Pancreas (tissue), 10 donors: Measurements from ENCODE around the gene TPP1. TPM values are rescaled to one million over a fixed set of nuclear protein-coding genes. Genes with fewer than 3 reads are reported as not detected.

Source experiments
- ATAC-seq, 4 donors: fragments of 200-7000 bp; cut with Tn5 transposase; one replicate each; pipeline versions ENCODE4 v1.8.0 to v1.9.1; 2020; ENCODE audit warnings: mild to moderate bottlenecking in 4 of 4, moderate library complexity in 4 of 4
- DNase-seq, 6 donors: peaks; one replicate each; pipeline ENCODE4 v3.0.0-alpha.2; 2020
- FAIRE-seq: peaks from 2 replicates; lab custom pipeline; 2012; peaks lifted over from hg19 to GRCh38; lab: Jason Lieb, UNC
- H3K27ac ChIP-seq, 4 donors: fragments of 200-600 bp; sonication (generic); 1 replicate in 3 of 4; 2 replicates in 1 of 4; pipeline versions ENCODE4 v1.5.0 to v1.8.0; 2020
- H3K27me3 ChIP-seq, 4 donors: fragments of 200-600 bp; one replicate each; pipeline ENCODE4 v1.8.0; 2021
- H3K36me3 ChIP-seq, 3 donors: fragments of 200-600 bp; sonication (generic) in 1 of 3; one replicate each; pipeline versions ENCODE4 v1.5.0 to v1.8.0; 2020 to 2021
- H3K4me1 ChIP-seq, 3 donors: fragments of 200-600 bp; one replicate each; pipeline ENCODE4 v1.8.0; 2021
- H3K4me3 ChIP-seq, 4 donors: fragments of 200-600 bp; sonication (generic) in 2 of 4; one replicate each; pipeline versions ENCODE4 v1.5.0 to v1.8.0; 2020 to 2021
- H3K9me3 ChIP-seq, 4 donors: fragments of 200-600 bp; one replicate each; pipeline ENCODE4 v1.8.0; 2021
- WGBS, 2 donors: extraction: QIAGEN DNeasy Blood & Tissue Kit; methylation state at CpG; one replicate each; pipeline ENCODE4 v1.1.7; 2013; 5-methylcytosine and 5-hydroxymethylcytosine counted together
- intact Hi-C, 3 donors: fragments of 100-400 bp; cut with DNase I; formaldehyde crosslinking; loops; one replicate each; pipeline versions ENCODE4 v1.11.1 to v1.14.2; 2022
- polyA plus RNA-seq, 2 donors: library from polyadenylated mRNA; stranded (reverse); fragments of 200-250 nt; gene quantifications; one replicate each; pipeline ENCODE4 v1.2.3, GENCODE V29; 2013
- total RNA-seq, 6 donors: library from RNA; stranded (reverse); fragmentation: NEBNext Ultra II Directional in 4 of 6; extraction: Animal tissue kit (Norgen Biotek cat#: 25700) in 4 of 6; gene quantifications; one replicate each; pipeline versions ENCODE4 v1.2.1 to v1.2.4, GENCODE V29; 2021 to 2023
- TF ChIP-seq, protein P1 (sequence below), 4 donors: fragments of 200-600 bp; sonication (generic) in 3 of 4; IDR thresholded peaks; one replicate each; pipeline versions ENCODE4 v1.5.0 to v1.8.0; 2021; ENCODE audit warnings: antibody characterized with exemption in 4 of 4
- donor health status: healthy with polysubstance abuse.
- donor health status: DM: no; HTN: no; CAD: no; lungs with moderate emphysema.
- donor health status: DM: no; HTN: no; CAD: no.
- donor health status: control.
- donor health status: control.
- donor health status: Bipolar disorder and iron deficiency.
- donor health status: DM: yes; HTN: yes; CAD: no.
- donor health status: DM: no; HTN: no; CAD: no.
- donor health status: DM: no; HTN: no; CAD: no.
- donor health status: DM: yes; HTN: yes; CAD: no.

The TPP1 gene
- total and polyA plus RNA-seq, 8 donors = 19.6 to 88.6 (median 24.6) TPM

DNA sequence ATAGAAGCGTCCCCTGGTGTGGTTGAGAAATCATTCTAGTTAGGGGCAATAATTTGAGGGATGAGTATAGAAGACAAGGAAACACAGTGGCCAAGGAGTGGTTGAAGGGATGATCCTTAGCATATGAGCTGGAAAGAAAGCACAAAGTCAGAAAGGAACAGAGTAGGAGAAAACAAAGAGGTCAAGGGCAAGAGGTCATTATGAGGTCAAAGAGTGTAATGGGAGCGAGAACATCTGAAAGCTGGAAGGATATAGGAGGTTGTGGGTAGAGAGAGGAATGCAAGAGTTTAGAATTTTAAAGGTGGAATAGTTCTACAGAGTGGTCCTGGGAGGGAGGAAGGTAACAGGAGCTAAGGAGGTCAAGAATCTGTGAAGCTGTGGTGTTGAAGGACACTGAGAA lies 34.4 kb upstream of the TPP1 start:
- Histone ChIP-seq H3K36me3 (no peaks in the 10 kb centered on the region), H3K9me3 (no peaks in the 10 kb centered on the region), H3K4me1 (no peaks in the 10 kb centered on the region), H3K27ac (no peak overlapping the region), H3K27me3 (no peaks in the 10 kb centered on the region), H3K4me3 (no peak overlapping the region)
- TF ChIP-seq, protein P1, sequence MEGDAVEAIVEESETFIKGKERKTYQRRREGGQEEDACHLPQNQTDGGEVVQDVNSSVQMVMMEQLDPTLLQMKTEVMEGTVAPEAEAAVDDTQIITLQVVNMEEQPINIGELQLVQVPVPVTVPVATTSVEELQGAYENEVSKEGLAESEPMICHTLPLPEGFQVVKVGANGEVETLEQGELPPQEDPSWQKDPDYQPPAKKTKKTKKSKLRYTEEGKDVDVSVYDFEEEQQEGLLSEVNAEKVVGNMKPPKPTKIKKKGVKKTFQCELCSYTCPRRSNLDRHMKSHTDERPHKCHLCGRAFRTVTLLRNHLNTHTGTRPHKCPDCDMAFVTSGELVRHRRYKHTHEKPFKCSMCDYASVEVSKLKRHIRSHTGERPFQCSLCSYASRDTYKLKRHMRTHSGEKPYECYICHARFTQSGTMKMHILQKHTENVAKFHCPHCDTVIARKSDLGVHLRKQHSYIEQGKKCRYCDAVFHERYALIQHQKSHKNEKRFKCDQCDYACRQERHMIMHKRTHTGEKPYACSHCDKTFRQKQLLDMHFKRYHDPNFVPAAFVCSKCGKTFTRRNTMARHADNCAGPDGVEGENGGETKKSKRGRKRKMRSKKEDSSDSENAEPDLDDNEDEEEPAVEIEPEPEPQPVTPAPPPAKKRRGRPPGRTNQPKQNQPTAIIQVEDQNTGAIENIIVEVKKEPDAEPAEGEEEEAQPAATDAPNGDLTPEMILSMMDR (IDR thresholded peaks at IDR 0.05) = no peak
- WGBS, 2 donors = 88 to 92% methylated on average over 2 of the region's 2 CpGs
- intact Hi-C loops = no loop called here
- FAIRE-seq (no peak), DNase-seq (no peak), ATAC-seq (no peak)

GRCh38 chr11:6653097-6653496 lies 33.9 kb upstream of the TPP1 start:
- TF ChIP-seq, protein P1 (IDR thresholded peaks at IDR 0.05) = no peak
- ATAC-seq = no peak
- no peaks in the 10 kb centered on the region for H3K9me3 ChIP-seq
- no peaks in the 10 kb centered on the region for H3K36me3 ChIP-seq
- no peaks in the 10 kb centered on the region for H3K27me3 ChIP-seq
- H3K4me3 ChIP-seq = no peak overlapping the region
- WGBS, 2 donors = 86 to 88% methylated on average over 1 of the region's 1 CpG
- DNase-seq = no peak
- intact Hi-C loops = no loop called here
- H3K4me1 ChIP-seq = no peaks in the 10 kb centered on the region
- FAIRE-seq = no peak
- H3K27ac ChIP-seq = no peak overlapping the region

DNA sequence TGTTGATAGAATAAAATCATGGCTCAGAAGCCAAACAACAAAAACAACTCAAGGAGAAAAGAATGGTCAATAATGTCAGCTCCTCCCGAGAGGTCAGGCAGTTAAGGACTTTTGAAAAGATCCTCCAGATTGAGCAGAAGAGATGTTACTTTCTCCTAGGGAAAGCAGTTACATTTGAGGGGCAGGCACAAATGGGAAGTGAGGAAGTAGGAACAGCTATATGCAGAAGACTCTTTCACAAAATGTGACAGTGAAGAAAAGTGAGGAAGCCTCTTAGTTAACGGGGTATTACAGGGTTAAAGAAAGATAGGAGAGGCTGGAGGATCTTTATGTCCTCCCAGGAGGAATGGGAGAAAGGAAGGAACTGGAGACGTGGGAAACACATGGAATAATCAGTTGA lies 33.0 kb upstream of the TPP1 start:
- H3K4me1 ChIP-seq = no peaks in the 10 kb centered on the region
- no peak for FAIRE-seq
- DNase-seq = no peak
- TF ChIP-seq, protein P1 (IDR thresholded peaks at IDR 0.05) = no peak
- no peaks in the 10 kb centered on the region for H3K36me3 ChIP-seq
- intact Hi-C loops = no loop called here
- no peaks in the 10 kb centered on the region for H3K27me3 ChIP-seq
- no peak for ATAC-seq
- WGBS, 2 donors = 49 to 61% methylated on average over 3 of the region's 3 CpGs
- no peaks in the 10 kb centered on the region for H3K9me3 ChIP-seq
- H3K27ac ChIP-seq = no peak overlapping the region
- no peak overlapping the region for H3K4me3 ChIP-seq

DNA sequence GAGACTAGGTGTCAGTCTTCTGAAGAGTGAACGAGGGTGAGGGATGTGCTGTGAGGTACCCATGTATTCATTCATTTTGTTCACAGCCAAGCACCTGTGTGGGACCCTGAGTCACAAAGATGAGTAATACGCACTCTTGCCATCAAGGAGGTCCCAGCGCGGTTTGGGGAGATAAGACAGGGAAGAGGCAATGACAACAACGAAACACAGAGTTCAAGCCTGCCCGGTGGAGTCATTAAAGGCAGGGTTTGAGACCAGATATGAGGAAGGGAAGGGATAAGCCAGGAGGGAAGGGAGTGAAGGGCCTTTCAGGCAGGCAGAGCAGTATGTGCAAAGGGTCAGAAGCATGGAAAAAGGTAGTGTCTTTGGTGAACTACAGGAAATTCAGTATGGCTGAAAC lies 31.8 kb upstream of the TPP1 start:
- TF ChIP-seq, protein P1 (IDR thresholded peaks at IDR 0.05) = no peak
- Histone ChIP-seq H3K4me3 (no peak overlapping the region), H3K27me3 (no peaks in the 10 kb centered on the region), H3K27ac (no peak overlapping the region), H3K4me1 (no peaks in the 10 kb centered on the region), H3K9me3 (no peaks in the 10 kb centered on the region), H3K36me3 (no peaks in the 10 kb centered on the region)
- 58 to 67% methylated on average over 6 of the region's 6 CpGs for WGBS, 2 donors
- ATAC-seq (no peak), DNase-seq (no peak), FAIRE-seq (no peak)
- intact Hi-C loops = no loop called here

DNA sequence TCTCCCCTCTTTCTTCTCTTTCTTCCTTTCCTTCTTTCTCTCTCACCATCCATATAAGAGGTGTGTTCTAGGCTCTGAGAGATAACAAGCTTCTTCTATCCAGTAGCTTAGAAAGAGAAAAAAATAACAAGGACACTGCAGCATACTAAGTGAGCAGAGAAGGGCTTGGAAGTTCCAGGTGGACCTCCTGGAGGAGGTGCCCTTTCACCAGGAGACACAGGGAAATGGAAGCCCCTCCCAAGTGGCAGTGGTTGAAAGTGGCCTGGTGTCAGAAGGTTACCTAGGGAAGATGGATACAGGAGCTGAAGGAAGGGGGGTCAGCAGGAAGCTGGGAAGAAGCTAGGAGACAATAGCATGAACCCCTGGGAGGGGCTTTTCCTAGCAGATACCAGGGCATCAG lies 30.9 kb upstream of the TPP1 start:
- no peaks in the 10 kb centered on the region for H3K9me3 ChIP-seq
- TF ChIP-seq, protein P1 (IDR thresholded peaks at IDR 0.05) = no peak
- no peak for FAIRE-seq
- ATAC-seq = no peak
- no peak for DNase-seq
- H3K27me3 ChIP-seq = no peaks in the 10 kb centered on the region
- no peaks in the 10 kb centered on the region for H3K4me1 ChIP-seq
- H3K4me3 ChIP-seq = no peak overlapping the region
- intact Hi-C loops = no loop called here
- no peaks in the 10 kb centered on the region for H3K36me3 ChIP-seq
- no peak overlapping the region for H3K27ac ChIP-seq
